ENCODE results near the gene TP53I11. TPM values are rescaled to one million over a fixed set of nuclear protein-coding genes. Genes with fewer than 3 reads are reported as not detected.

Gene TP53I11
- total RNA-seq, 1 donor from 2014 or later: 39.4 TPM

DNA sequence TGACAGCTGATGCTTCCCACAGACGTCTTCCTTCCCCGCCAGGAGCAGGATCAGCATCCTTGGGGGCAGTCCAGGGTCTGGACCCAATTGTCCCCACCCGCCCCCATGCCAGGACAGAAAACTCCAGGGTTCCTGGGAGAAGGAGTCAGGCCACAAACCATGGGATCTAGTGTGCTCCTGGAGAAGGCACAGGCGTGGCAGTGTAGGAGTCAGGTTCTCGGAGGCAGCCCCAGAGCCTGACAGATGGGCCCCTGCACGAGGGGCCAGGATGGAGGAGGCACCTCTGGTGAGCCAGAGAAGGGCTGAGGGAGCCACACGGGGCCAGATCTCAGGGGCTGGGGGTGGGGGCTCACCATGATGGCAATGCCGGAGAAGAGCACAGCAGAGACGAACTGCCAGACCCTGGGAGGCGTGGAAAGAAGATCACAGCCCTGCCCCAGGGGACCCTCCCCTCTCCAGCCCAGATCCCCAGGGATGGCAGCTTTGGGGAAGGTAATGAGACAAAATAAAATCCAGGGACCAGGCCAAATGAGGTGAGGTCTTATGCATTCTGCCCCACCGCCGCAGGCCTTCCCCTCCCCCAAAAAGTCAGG is 13.6 kb downstream of the TP53I11 start:
- intact Hi-C loops (cut with micrococcal nuclease): loop anchor here (2.0 kb wide), 1 partner anchor 166 kb away; no protein-coding TSS in a partner anchor
- H3K36me3 ChIP-seq: peaks cover 4% of the 10 kb centered on the region
- peaks cover 59% of the 10 kb centered on the region for H3K4me1 ChIP-seq
- H3K4me3 ChIP-seq: no peak overlapping the region
- H3K9me3 ChIP-seq (replicated peaks): no peaks in the 10 kb centered on the region
- H3K27ac ChIP-seq (replicated peaks): no peak overlapping the region
- TF ChIP-seq, protein P1, sequence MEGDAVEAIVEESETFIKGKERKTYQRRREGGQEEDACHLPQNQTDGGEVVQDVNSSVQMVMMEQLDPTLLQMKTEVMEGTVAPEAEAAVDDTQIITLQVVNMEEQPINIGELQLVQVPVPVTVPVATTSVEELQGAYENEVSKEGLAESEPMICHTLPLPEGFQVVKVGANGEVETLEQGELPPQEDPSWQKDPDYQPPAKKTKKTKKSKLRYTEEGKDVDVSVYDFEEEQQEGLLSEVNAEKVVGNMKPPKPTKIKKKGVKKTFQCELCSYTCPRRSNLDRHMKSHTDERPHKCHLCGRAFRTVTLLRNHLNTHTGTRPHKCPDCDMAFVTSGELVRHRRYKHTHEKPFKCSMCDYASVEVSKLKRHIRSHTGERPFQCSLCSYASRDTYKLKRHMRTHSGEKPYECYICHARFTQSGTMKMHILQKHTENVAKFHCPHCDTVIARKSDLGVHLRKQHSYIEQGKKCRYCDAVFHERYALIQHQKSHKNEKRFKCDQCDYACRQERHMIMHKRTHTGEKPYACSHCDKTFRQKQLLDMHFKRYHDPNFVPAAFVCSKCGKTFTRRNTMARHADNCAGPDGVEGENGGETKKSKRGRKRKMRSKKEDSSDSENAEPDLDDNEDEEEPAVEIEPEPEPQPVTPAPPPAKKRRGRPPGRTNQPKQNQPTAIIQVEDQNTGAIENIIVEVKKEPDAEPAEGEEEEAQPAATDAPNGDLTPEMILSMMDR (IDR thresholded peaks at IDR 0.05; ENCODE audit: borderline replicate concordance): no peak
- no peak for DNase-seq
- H3K27me3 ChIP-seq (ENCODE audit: low read depth): no peaks in the 10 kb centered on the region

DNA sequence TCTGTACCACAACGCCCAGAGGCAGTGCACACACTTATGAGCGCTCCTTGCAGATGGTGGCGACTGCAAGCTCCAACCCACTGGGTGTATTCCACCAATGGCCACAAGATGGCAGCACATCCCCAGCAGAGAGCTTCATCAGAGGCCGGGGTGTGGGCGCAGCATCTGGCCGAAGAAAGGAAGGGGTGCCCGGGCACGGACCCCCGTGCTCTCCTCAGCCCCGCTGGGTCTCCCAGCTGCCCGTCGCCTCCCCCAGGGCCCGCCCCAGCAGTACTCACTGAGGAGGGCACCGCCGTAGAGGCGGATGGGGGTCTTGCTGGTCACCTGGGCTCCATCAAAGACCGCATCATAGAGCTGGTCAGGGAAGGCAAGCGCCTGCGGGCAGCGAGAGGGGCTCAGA is 14.2 kb downstream of the TP53I11 start:
- TF ChIP-seq, protein P1 (IDR thresholded peaks at IDR 0.05; ENCODE audit: borderline replicate concordance): peak; percentile 98
- intact Hi-C loops (cut with micrococcal nuclease): loop anchor here (2.0 kb wide), 1 partner anchor 166 kb away; no protein-coding TSS in a partner anchor
- Histone ChIP-seq H3K9me3 (replicated peaks) (no peaks in the 10 kb centered on the region), H3K27me3 (ENCODE audit: low read depth) (no peaks in the 10 kb centered on the region), H3K4me3 (no peak overlapping the region), H3K27ac (replicated peaks) (no peak overlapping the region), H3K36me3 (peaks cover 4% of the 10 kb centered on the region), H3K4me1 (peaks cover 55% of the 10 kb centered on the region)
- DNase-seq: peak; percentile 81

DNA sequence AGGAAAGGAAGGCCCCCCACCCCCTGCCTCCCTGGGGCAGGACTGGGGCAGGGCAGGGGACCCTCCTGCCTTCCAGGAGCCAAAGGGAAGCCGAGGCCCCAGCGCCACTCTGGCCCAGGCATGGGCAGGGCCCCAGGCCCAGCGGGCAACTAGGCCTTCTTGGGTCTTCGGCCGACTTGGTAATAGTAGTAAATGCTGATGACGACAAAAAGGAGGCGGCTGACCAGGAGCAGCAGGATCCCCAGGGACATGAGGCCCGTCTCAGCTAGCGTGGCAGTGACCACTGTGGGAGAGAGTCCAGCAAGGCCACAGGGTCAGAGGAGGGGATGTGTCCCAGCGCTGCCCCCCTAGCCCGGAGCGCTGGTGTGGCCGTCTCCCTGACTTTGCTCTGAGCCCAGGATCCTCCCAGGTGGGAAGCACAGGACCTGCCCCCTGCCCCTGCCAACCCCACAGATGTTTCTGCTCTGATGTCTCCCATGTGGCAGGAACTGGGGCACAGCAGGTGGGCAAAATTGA is 15.9 kb downstream of the TP53I11 start:
- TF ChIP-seq, protein P1 (IDR thresholded peaks at IDR 0.05; ENCODE audit: borderline replicate concordance): no peak
- Histone ChIP-seq H3K9me3 (replicated peaks) (no peaks in the 10 kb centered on the region), H3K27ac (replicated peaks) (no peak overlapping the region), H3K4me3 (no peak overlapping the region), H3K4me1 (peaks cover 44% of the 10 kb centered on the region), H3K27me3 (ENCODE audit: low read depth) (no peaks in the 10 kb centered on the region), H3K36me3 (peaks cover 11% of the 10 kb centered on the region)
- intact Hi-C loops (cut with micrococcal nuclease): no loop called here
- no peak for DNase-seq

DNA sequence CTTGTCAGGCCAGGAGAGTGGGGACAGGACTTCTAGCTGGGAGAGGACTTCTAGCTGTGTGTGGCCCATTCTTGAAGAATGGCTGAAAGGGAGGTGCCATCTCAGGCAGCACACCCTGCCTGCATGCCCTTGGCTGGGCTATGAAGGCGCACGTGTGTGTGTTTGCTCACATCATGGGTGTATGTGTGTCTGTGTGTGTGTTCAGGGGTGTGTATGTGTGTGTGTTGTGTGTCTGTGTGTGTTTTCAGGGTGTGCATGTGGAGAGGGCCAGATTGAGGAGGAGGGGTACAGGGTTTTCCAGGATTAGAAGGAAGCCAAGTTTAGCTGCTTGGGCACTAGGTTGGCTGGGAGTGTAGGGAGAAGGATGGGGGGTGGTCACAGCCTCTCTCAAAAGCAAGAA is 16.6 kb downstream of the TP53I11 start:
- intact Hi-C loops (cut with micrococcal nuclease): no loop called here
- DNase-seq: no peak
- no peak overlapping the region for H3K4me3 ChIP-seq
- no peaks in the 10 kb centered on the region for H3K9me3 ChIP-seq (replicated peaks)
- H3K36me3 ChIP-seq: peaks cover 14% of the 10 kb centered on the region
- H3K4me1 ChIP-seq: peaks cover 40% of the 10 kb centered on the region
- no peak overlapping the region for H3K27ac ChIP-seq (replicated peaks)
- H3K27me3 ChIP-seq (ENCODE audit: low read depth): no peaks in the 10 kb centered on the region
- TF ChIP-seq, protein P1 (IDR thresholded peaks at IDR 0.05; ENCODE audit: borderline replicate concordance): no peak

DNA sequence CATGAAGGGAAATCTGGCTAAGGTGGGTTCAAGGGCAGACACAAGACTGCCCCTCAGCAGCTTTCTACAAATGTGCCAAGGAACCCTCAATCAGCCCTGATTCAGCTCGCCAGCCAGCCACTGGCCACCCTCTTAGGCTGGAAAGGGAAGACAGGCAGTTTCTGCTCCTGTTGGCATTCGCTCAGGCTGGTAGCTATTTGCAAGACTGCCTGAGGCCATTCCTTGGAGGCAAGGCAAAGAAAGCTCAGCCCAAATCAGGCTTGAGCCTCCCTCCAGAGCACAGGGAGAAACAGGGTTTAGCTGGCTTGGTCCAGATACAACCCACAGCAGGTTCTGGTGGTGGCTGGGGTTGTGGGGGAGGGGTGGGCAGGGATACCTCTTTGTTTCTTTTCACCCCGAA is 19.2 kb downstream of the TP53I11 start:
- TF ChIP-seq, protein P1 (IDR thresholded peaks at IDR 0.05; ENCODE audit: borderline replicate concordance): no peak
- H3K27ac ChIP-seq (replicated peaks): no peak overlapping the region
- H3K36me3 ChIP-seq: peaks cover 10% of the 10 kb centered on the region
- no peak for DNase-seq
- intact Hi-C loops (cut with micrococcal nuclease): no loop called here
- H3K27me3 ChIP-seq (ENCODE audit: low read depth): no peaks in the 10 kb centered on the region
- H3K4me3 ChIP-seq: no peak overlapping the region
- H3K4me1 ChIP-seq: peaks cover 24% of the 10 kb centered on the region
- no peaks in the 10 kb centered on the region for H3K9me3 ChIP-seq (replicated peaks)
